Osteoblast (primary cell): ENCODE data around the gene ADGB. TPM values are rescaled to one million over a fixed set of nuclear protein-coding genes. Genes with fewer than 3 reads are reported as not detected.

Experiments used
- DNase-seq: peaks from one replicate; pipeline ENCODE4 v3.0.0; 2011; ENCODE audit warnings: low spot score, mixed read lengths; ENCODE audit not compliant: insufficient read length; ENCODE audit errors: missing footprints
- H2AFZ ChIP-seq: 2 replicates; pipeline ENCODE4 v1.6.0; 2011; ENCODE audit warnings: mild to moderate bottlenecking, low read length
- H3K27ac ChIP-seq: 2 replicates; pipeline ENCODE4 v1.5.1; 2011; ENCODE audit warnings: mild to moderate bottlenecking, low read depth, low read length, moderate library complexity
- H3K27me3 ChIP-seq: 2 replicates; pipeline ENCODE4 v1.6.0; 2012; ENCODE audit warnings: mild to moderate bottlenecking, control low read depth, inconsistent platforms, low read length, moderate library complexity; ENCODE audit not compliant: insufficient read depth
- H3K36me3 ChIP-seq: 2 replicates; pipeline ENCODE4 v1.5.1; 2011; ENCODE audit warnings: mild to moderate bottlenecking, low read length, control low read depth, moderate library complexity; ENCODE audit not compliant: insufficient read depth
- H3K4me1 ChIP-seq: 2 replicates; pipeline ENCODE4 v1.5.1; 2011; ENCODE audit warnings: mild to moderate bottlenecking, low read length, control low read depth, moderate library complexity; ENCODE audit not compliant: insufficient read depth
- H3K4me2 ChIP-seq: 2 replicates; pipeline ENCODE4 v1.6.0; 2011; ENCODE audit warnings: mild to moderate bottlenecking, low read length; ENCODE audit not compliant: insufficient read depth
- H3K4me3 ChIP-seq: fragments of 200-600 bp; sonication (generic); 3 replicates; pipeline ENCODE4 v1.5.1; 2012; ENCODE audit warnings: mild to moderate bottlenecking, low read length, inconsistent platforms; ENCODE audit not compliant: insufficient read depth
- H3K79me2 ChIP-seq: 2 replicates; pipeline ENCODE4 v1.6.0; 2012; ENCODE audit warnings: mild to moderate bottlenecking, low read length, control low read depth, inconsistent platforms; ENCODE audit not compliant: insufficient read depth
- H3K9me3 ChIP-seq: 2 replicates; pipeline ENCODE4 v1.5.1; 2011; ENCODE audit warnings: low read depth, low read length, control low read depth
- H4K20me1 ChIP-seq: 2 replicates; pipeline ENCODE4 v1.6.0; 2012; ENCODE audit warnings: mild to moderate bottlenecking, low read length, control low read depth; ENCODE audit not compliant: insufficient read depth
- total RNA-seq: library from RNA; depleted of rRNA; stranded (reverse); fragments of >200 nt; gene quantifications from 2 replicates; pipeline ENCODE4 v1.2.3, GENCODE V29; 2012
- TF ChIP-seq, protein P1 (sequence below): IDR thresholded peaks from 2 replicates; pipeline ENCODE4 v1.5.1; 2011; ENCODE audit warnings: mild to moderate bottlenecking, low read depth, low read length, moderate library complexity; ENCODE audit errors: extremely low read depth

The ADGB gene
- under 0.01 TPM in 1 of 2 replicates, not detected in the other for total RNA-seq

DNA sequence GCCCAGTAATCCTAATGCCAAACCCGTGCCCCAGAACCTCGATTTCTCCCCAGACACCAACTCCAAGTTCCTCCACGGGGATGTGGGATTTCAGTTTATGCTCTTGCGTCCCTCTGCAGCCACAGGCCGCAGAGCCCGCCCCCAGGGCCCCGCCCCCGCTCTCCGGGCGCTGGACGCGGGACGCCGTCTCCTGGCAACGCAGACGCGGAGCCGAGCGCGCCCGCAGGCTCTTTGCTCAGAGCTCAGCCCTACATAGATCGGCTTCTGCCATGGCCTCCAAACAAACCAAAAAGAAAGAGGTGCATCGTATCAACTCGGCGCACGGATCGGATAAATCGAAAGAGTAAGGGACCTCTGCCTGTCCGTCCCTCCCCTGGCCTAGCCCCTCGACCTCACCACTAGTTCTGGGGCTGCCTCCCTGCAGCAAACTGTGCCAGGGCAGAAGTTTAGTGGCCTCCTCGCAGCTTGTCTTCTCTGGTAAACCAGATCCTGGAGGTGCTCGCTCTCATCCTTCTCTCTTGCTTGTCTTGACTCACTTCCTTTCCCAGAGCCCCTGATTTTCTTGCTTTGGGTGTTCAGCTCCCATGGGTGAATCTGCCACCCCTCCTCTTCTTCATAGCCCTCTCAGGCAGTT is at the start of gene ADGB:
ADGB (plus strand) TSS at position 201 of the 634 bp plus-strand sequence; CDS start at position 270, 69 bp downstream.
- Histone ChIP-seq H3K27me3 (no peaks in the 10 kb centered on the region), H3K79me2 (no peaks in the 10 kb centered on the region), H3K9me3 (no peaks in the 10 kb centered on the region), H3K4me1 (peaks cover 4% of the 10 kb centered on the region), H3K4me3 (peak within 1 kb of the TSS; percentile 75), H3K36me3 (no peaks in the 10 kb centered on the region), H3K27ac (no peak within 1 kb of the TSS), H4K20me1 (no peaks in the 10 kb centered on the region), H3K4me2 (peak within 1 kb of the TSS; percentile 92), H2AFZ (peak within 1 kb of the TSS; percentile 95)
- peak; percentile 81 for DNase-seq
- TF ChIP-seq, protein P1, sequence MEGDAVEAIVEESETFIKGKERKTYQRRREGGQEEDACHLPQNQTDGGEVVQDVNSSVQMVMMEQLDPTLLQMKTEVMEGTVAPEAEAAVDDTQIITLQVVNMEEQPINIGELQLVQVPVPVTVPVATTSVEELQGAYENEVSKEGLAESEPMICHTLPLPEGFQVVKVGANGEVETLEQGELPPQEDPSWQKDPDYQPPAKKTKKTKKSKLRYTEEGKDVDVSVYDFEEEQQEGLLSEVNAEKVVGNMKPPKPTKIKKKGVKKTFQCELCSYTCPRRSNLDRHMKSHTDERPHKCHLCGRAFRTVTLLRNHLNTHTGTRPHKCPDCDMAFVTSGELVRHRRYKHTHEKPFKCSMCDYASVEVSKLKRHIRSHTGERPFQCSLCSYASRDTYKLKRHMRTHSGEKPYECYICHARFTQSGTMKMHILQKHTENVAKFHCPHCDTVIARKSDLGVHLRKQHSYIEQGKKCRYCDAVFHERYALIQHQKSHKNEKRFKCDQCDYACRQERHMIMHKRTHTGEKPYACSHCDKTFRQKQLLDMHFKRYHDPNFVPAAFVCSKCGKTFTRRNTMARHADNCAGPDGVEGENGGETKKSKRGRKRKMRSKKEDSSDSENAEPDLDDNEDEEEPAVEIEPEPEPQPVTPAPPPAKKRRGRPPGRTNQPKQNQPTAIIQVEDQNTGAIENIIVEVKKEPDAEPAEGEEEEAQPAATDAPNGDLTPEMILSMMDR = no peak

DNA sequence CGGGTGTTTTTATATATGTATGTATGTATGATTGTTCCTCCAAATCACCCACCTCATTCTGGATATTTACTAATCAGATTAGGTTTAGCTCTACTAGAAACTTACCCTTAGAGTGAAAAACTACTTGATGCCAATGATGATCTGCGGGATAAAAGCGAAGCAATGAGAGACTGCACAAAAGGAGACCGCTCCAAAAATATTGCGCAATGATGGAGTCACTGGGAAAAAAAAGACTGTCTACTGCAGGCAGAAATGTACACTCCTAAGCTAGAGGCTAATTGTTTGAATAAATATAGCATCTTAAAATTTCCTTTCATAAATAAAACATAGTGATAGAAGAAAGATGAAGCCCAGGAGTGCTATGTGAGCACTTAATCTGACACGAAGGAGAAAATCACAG is 47.9 kb upstream of the ADGB start:
- Histone ChIP-seq H3K9me3 (no peaks in the 10 kb centered on the region), H3K79me2 (peaks cover 88% of the 10 kb centered on the region), H3K27me3 (no peaks in the 10 kb centered on the region), H3K36me3 (peaks cover 47% of the 10 kb centered on the region), H3K4me1 (peaks cover 14% of the 10 kb centered on the region), H2AFZ (no peak overlapping the region), H3K27ac (no peak overlapping the region), H4K20me1 (peaks cover 7% of the 10 kb centered on the region), H3K4me2 (no peak overlapping the region), H3K4me3 (no peak overlapping the region)
- TF ChIP-seq, protein P1 = no peak
- peak; percentile 26 for DNase-seq

DNA sequence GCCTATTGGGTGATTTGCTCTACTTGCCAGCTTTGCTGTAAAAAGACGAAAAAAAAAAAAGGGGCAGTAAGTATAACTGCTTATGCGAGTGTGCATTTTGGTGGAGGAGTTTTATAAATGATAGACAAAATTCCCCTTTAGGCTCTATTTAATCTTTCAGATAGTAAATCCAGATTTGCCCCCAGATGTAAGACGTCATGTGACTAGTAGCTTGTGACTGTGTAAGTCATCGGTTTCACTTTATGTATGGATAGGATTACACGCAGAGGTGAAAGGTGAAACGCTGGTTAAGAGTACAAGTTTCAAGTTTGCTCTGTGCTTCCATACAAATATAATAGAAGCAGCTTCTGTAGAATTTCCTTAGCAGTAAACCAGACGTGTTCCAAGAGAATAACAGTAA is 47.2 kb upstream of the ADGB start:
- Histone ChIP-seq H3K9me3 (no peaks in the 10 kb centered on the region), H3K4me2 (no peak overlapping the region), H4K20me1 (peaks cover 7% of the 10 kb centered on the region), H3K27me3 (no peaks in the 10 kb centered on the region), H2AFZ (no peak overlapping the region), H3K4me3 (no peak overlapping the region), H3K27ac (no peak overlapping the region), H3K79me2 (peaks cover 86% of the 10 kb centered on the region), H3K36me3 (peaks cover 47% of the 10 kb centered on the region), H3K4me1 (peaks cover 9% of the 10 kb centered on the region)
- TF ChIP-seq, protein P1 = no peak
- DNase-seq = no peak

DNA sequence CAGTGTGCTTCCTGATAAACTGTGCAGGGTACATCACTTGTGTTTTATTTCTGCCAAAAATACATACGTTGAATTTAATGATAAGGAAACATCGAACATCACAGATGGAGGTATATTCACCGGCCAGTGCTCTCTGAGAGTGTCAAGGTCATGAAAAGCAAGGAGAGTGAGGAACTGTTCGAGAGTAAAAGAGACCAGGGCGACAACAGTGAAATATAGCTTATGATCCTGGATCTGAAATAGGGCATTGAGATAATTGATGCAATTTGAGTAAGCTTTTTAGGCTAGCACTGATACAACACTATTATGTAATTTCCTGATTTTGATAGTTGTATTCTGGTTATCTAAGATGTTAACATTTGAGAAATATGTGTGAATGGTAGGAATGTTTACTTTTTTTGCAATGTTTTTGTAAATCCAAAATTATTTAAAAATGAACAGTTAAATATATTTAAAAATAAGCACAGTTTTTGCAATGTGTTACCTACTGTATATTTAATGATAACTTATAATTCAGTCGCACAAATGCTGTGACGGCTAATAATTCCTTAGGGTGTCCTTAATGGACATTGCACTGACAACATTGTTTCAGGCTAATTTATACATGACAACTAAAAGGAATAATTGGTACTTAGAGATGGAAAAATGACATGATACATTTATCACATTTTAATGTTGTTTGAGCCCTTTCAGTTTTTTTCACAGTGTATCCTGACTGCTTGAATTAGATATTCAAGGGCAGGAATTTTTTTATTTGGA is 45.2 kb upstream of the ADGB start:
- Histone ChIP-seq H3K4me2 (no peak overlapping the region), H3K36me3 (peaks cover 44% of the 10 kb centered on the region), H3K27ac (no peak overlapping the region), H3K9me3 (no peaks in the 10 kb centered on the region), H4K20me1 (peaks cover 7% of the 10 kb centered on the region), H3K27me3 (no peaks in the 10 kb centered on the region), H2AFZ (no peak overlapping the region), H3K79me2 (peaks cover 66% of the 10 kb centered on the region), H3K4me3 (no peak overlapping the region), H3K4me1 (no peaks in the 10 kb centered on the region)
- no peak for DNase-seq
- TF ChIP-seq, protein P1 = no peak
